Measurements from ENCODE around the gene TXNRD1.

Gene TXNRD1

GRCh38 chr12:104276273-104277131 lies 60.9 kb downstream of the TXNRD1 start:
- Histone ChIP-seq H3K27me3 (ENCODE audit: control insufficient read depth in 5 of 5, insufficient read depth in 4 of 5, low read length in 5 of 5) (no peaks in the 10 kb centered on the region), H3K9ac (ENCODE audit: low read length in 5 of 5) (no peak overlapping the region), H3K9me3 (ENCODE audit: control insufficient read depth in 5 of 5, low read length in 5 of 5) (no peaks in the 10 kb centered on the region), H3K4me3 (ENCODE audit: low read depth in 1 of 5, low read length in 5 of 5) (peak overlapping the region in 1 of 5 donors; percentile 35), H3K36me3 (ENCODE audit: control insufficient read depth in 5 of 5, insufficient read depth in 5 of 5, low read length in 5 of 5) (no peaks in the 10 kb centered on the region), H3K27ac (ENCODE audit: low read depth, low read length) (no peak overlapping the region), H3K4me1 (ENCODE audit: control insufficient read depth in 5 of 5, insufficient read depth in 5 of 5, low read length in 5 of 5) (no peaks in the 10 kb centered on the region)

GRCh38 chr12:104279164-104279563 lies 63.6 kb downstream of the TXNRD1 start:
- Histone ChIP-seq H3K27me3 (ENCODE audit: control insufficient read depth in 5 of 5, insufficient read depth in 4 of 5, low read length in 5 of 5) (no peaks in the 10 kb centered on the region), H3K27ac (ENCODE audit: low read depth, low read length) (no peak overlapping the region), H3K9ac (ENCODE audit: low read length in 5 of 5) (no peak overlapping the region), H3K4me3 (ENCODE audit: low read depth in 1 of 5, low read length in 5 of 5) (no peak overlapping the region), H3K36me3 (ENCODE audit: control insufficient read depth in 5 of 5, insufficient read depth in 5 of 5, low read length in 5 of 5) (no peaks in the 10 kb centered on the region), H3K4me1 (ENCODE audit: control insufficient read depth in 5 of 5, insufficient read depth in 5 of 5, low read length in 5 of 5) (no peaks in the 10 kb centered on the region), H3K9me3 (ENCODE audit: control insufficient read depth in 5 of 5, low read length in 5 of 5) (no peaks in the 10 kb centered on the region)

- no peak overlapping the region for H3K4me3 ChIP-seq (ENCODE audit: low read depth in 1 of 5, low read length in 5 of 5)
- no peaks in the 10 kb centered on the region for H3K9me3 ChIP-seq (ENCODE audit: control insufficient read depth in 5 of 5, low read length in 5 of 5)
- H3K27ac ChIP-seq (ENCODE audit: low read depth, low read length) = no peak overlapping the region
- no peaks in the 10 kb centered on the region for H3K27me3 ChIP-seq (ENCODE audit: control insufficient read depth in 5 of 5, insufficient read depth in 4 of 5, low read length in 5 of 5)
- no peak overlapping the region for H3K9ac ChIP-seq (ENCODE audit: low read length in 5 of 5)
- H3K4me1 ChIP-seq (ENCODE audit: control insufficient read depth in 5 of 5, insufficient read depth in 5 of 5, low read length in 5 of 5) = no peaks in the 10 kb centered on the region
- H3K36me3 ChIP-seq (ENCODE audit: control insufficient read depth in 5 of 5, insufficient read depth in 5 of 5, low read length in 5 of 5) = no peaks in the 10 kb centered on the region
These were observed 64.5 kb downstream of the TXNRD1 start for GRCh38 chr12:104280111-104280510.

GRCh38 chr12:104280717-104281458 lies 65.3 kb downstream of the TXNRD1 start:
- no peaks in the 10 kb centered on the region for H3K36me3 ChIP-seq (ENCODE audit: control insufficient read depth in 5 of 5, insufficient read depth in 5 of 5, low read length in 5 of 5)
- H3K9ac ChIP-seq (ENCODE audit: low read length in 5 of 5) = no peak overlapping the region
- H3K27ac ChIP-seq (ENCODE audit: low read depth, low read length) = no peak overlapping the region
- peaks cover 0 to 3% (median 2%) of the 10 kb centered on the region in 5 donors for H3K4me1 ChIP-seq (ENCODE audit: control insufficient read depth in 5 of 5, insufficient read depth in 5 of 5, low read length in 5 of 5)
- H3K9me3 ChIP-seq (ENCODE audit: control insufficient read depth in 5 of 5, low read length in 5 of 5) = no peaks in the 10 kb centered on the region
- no peak overlapping the region for H3K4me3 ChIP-seq (ENCODE audit: low read depth in 1 of 5, low read length in 5 of 5)
- no peaks in the 10 kb centered on the region for H3K27me3 ChIP-seq (ENCODE audit: control insufficient read depth in 5 of 5, insufficient read depth in 4 of 5, low read length in 5 of 5)

GRCh38 chr12:104281636-104282035 lies 66.1 kb downstream of the TXNRD1 start:
- Histone ChIP-seq H3K9ac (ENCODE audit: low read length in 5 of 5) (no peak overlapping the region), H3K9me3 (ENCODE audit: control insufficient read depth in 5 of 5, low read length in 5 of 5) (no peaks in the 10 kb centered on the region), H3K4me3 (ENCODE audit: low read depth in 1 of 5, low read length in 5 of 5) (no peak overlapping the region), H3K27ac (ENCODE audit: low read depth, low read length) (no peak overlapping the region), H3K4me1 (ENCODE audit: control insufficient read depth in 5 of 5, insufficient read depth in 5 of 5, low read length in 5 of 5) (peaks cover 0 to 10% (median 10%) of the 10 kb centered on the region in 5 donors), H3K27me3 (ENCODE audit: control insufficient read depth in 5 of 5, insufficient read depth in 4 of 5, low read length in 5 of 5) (no peaks in the 10 kb centered on the region), H3K36me3 (ENCODE audit: control insufficient read depth in 5 of 5, insufficient read depth in 5 of 5, low read length in 5 of 5) (no peaks in the 10 kb centered on the region)

GRCh38 chr12:104282109-104282508 lies 66.5 kb downstream of the TXNRD1 start:
- Histone ChIP-seq H3K4me3 (ENCODE audit: low read depth in 1 of 5, low read length in 5 of 5) (no peak overlapping the region), H3K9me3 (ENCODE audit: control insufficient read depth in 5 of 5, low read length in 5 of 5) (no peaks in the 10 kb centered on the region), H3K4me1 (ENCODE audit: control insufficient read depth in 5 of 5, insufficient read depth in 5 of 5, low read length in 5 of 5) (peaks cover 0 to 15% (median 10%) of the 10 kb centered on the region in 5 donors), H3K9ac (ENCODE audit: low read length in 5 of 5) (no peak overlapping the region), H3K36me3 (ENCODE audit: control insufficient read depth in 5 of 5, insufficient read depth in 5 of 5, low read length in 5 of 5) (no peaks in the 10 kb centered on the region), H3K27me3 (ENCODE audit: control insufficient read depth in 5 of 5, insufficient read depth in 4 of 5, low read length in 5 of 5) (no peaks in the 10 kb centered on the region), H3K27ac (ENCODE audit: low read depth, low read length) (no peak overlapping the region)

- Histone ChIP-seq H3K27ac (ENCODE audit: low read depth, low read length) (peak overlapping the region; percentile 94), H3K36me3 (ENCODE audit: control insufficient read depth in 5 of 5, insufficient read depth in 5 of 5, low read length in 5 of 5) (no peaks in the 10 kb centered on the region), H3K4me1 (ENCODE audit: control insufficient read depth in 5 of 5, insufficient read depth in 5 of 5, low read length in 5 of 5) (peaks cover 5 to 38% (median 33%) of the 10 kb centered on the region in 5 donors), H3K4me3 (ENCODE audit: low read depth in 1 of 5, low read length in 5 of 5) (peak overlapping the region in 1 of 5 donors; percentile 97), H3K27me3 (ENCODE audit: control insufficient read depth in 5 of 5, insufficient read depth in 4 of 5, low read length in 5 of 5) (no peaks in the 10 kb centered on the region), H3K9ac (ENCODE audit: low read length in 5 of 5) (peak overlapping the region; percentile 84 to 98 (median 86)), H3K9me3 (ENCODE audit: control insufficient read depth in 5 of 5, low read length in 5 of 5) (no peaks in the 10 kb centered on the region)
These were observed 70.3 kb downstream of the TXNRD1 start for GRCh38 chr12:104285740-104286515.

- peak overlapping the region; percentile 84 to 98 (median 86) for H3K9ac ChIP-seq (ENCODE audit: low read length in 5 of 5)
- H3K36me3 ChIP-seq (ENCODE audit: control insufficient read depth in 5 of 5, insufficient read depth in 5 of 5, low read length in 5 of 5) = peaks cover 2 to 5% (median 3%) of the 10 kb centered on the region in 5 donors
- peak overlapping the region; percentile 94 for H3K27ac ChIP-seq (ENCODE audit: low read depth, low read length)
- no peaks in the 10 kb centered on the region for H3K9me3 ChIP-seq (ENCODE audit: control insufficient read depth in 5 of 5, low read length in 5 of 5)
- H3K4me3 ChIP-seq (ENCODE audit: low read depth in 1 of 5, low read length in 5 of 5) = peak overlapping the region; percentile 79 to 97 (median 85)
- no peaks in the 10 kb centered on the region for H3K27me3 ChIP-seq (ENCODE audit: control insufficient read depth in 5 of 5, insufficient read depth in 4 of 5, low read length in 5 of 5)
- peaks cover 5 to 38% (median 33%) of the 10 kb centered on the region in 5 donors for H3K4me1 ChIP-seq (ENCODE audit: control insufficient read depth in 5 of 5, insufficient read depth in 5 of 5, low read length in 5 of 5)
These were observed 71.2 kb downstream of the TXNRD1 start for GRCh38 chr12:104286516-104287482.

Measured in subcutaneous abdominal adipose tissue (tissue), 5 donors.